HG03520 (cell line): ENCODE results near the gene MYBBP1A.

ENCODE experiments used
- ATAC-seq: cut with Tn5 transposase; IDR thresholded peaks from one replicate; pipeline ENCODE4 v1.9.1; 2021; ENCODE audit warnings: mild to moderate bottlenecking, moderate library complexity; ENCODE audit not compliant: unreplicated experiment

Gene MYBBP1A

GRCh38 chr17:4505187-4505586 is 50.0 kb downstream of the MYBBP1A start:
- ATAC-seq = no peak

GRCh38 chr17:4504188-4504587 is 51.0 kb downstream of the MYBBP1A start:
- ATAC-seq = no peak

GRCh38 chr17:4503283-4504025 is 51.7 kb downstream of the MYBBP1A start:
- ATAC-seq = no peak

- ATAC-seq = no peak
Observed at GRCh38 chr17:4502466-4503154, 52.6 kb downstream of the MYBBP1A start.

- no peak for ATAC-seq
Observed at GRCh38 chr17:4501295-4501949, 53.8 kb downstream of the MYBBP1A start.

- ATAC-seq = no peak
Observed at GRCh38 chr17:4500191-4500571, 55.0 kb downstream of the MYBBP1A start.

GRCh38 chr17:4499431-4500190 is 55.6 kb downstream of the MYBBP1A start:
- ATAC-seq = no peak

GRCh38 chr17:4498461-4499397 is 56.5 kb downstream of the MYBBP1A start, which contains the start of gene SPNS2:
Gene SPNS2, plus strand, starts transcription at chr17:4498881. Its CDS starts 167 bp downstream, at chr17:4499048.
- peak; percentile 52 for ATAC-seq

GRCh38 chr17:4497101-4497824 is 57.9 kb downstream of the MYBBP1A start:
- ATAC-seq = no peak

GRCh38 chr17:4492721-4493561 is 62.2 kb downstream of the MYBBP1A start:
- ATAC-seq = no peak

GRCh38 chr17:4490637-4491061 is 64.5 kb downstream of the MYBBP1A start:
- ATAC-seq = no peak

GRCh38 chr17:4490109-4490591 is 65.0 kb downstream of the MYBBP1A start:
- no peak for ATAC-seq

- no peak for ATAC-seq
Observed at GRCh38 chr17:4488989-4489595, 66.1 kb downstream of the MYBBP1A start.
